NCI-H345 treated with DMSO at 0.1 percent for 48 hours (cell line): ENCODE measurements around the gene FBXO21.
"Not testable (repeated sequence)": the region's sequence is repeated elsewhere in the genome, so short reads cannot be mapped to it uniquely, and the experiment has no call there.

Source experiments
- DNase-seq: peaks from one replicate; lab custom pipeline; 2025; ENCODE audit not compliant: unreplicated experiment; lab: John Stamatoyannopoulos, UW

Gene FBXO21

GRCh38 chr12:117202033-117202432 is 11.8 kb upstream of the FBXO21 start:
- DNase-seq = no peak

- not testable (repeated sequence) for DNase-seq
Observed at GRCh38 chr12:117199956-117200744, 9.9 kb upstream of the FBXO21 start.

GRCh38 chr12:117196334-117196733 is 6.1 kb upstream of the FBXO21 start:
- not testable (repeated sequence) for DNase-seq

- DNase-seq = not testable (repeated sequence)
Observed at GRCh38 chr12:117195027-117195426, 4.8 kb upstream of the FBXO21 start.

- no peak for DNase-seq
Observed at GRCh38 chr12:117193903-117194302, 3.6 kb upstream of the FBXO21 start.

- DNase-seq = not testable (repeated sequence)
Observed at GRCh38 chr12:117192581-117192980, 2.3 kb upstream of the FBXO21 start.

GRCh38 chr12:117192057-117192456 is 1.8 kb upstream of the FBXO21 start:
- DNase-seq = no peak

- peak; percentile 6 for DNase-seq
Observed at GRCh38 chr12:117189725-117190209, 503 bp downstream of the FBXO21 start.

GRCh38 chr12:117188961-117189724 is 1.1 kb downstream of the FBXO21 start:
- no peak for DNase-seq

GRCh38 chr12:117188121-117188665 is 2.1 kb downstream of the FBXO21 start:
- no peak for DNase-seq

GRCh38 chr12:117187421-117187820 is 2.8 kb downstream of the FBXO21 start:
- DNase-seq = no peak

GRCh38 chr12:117182866-117183265 is 7.4 kb downstream of the FBXO21 start:
- DNase-seq = no peak

GRCh38 chr12:117181468-117181843 is 8.8 kb downstream of the FBXO21 start:
- not testable (repeated sequence) for DNase-seq

- DNase-seq = no peak
Observed at GRCh38 chr12:117180758-117181467, 9.4 kb downstream of the FBXO21 start.

- no peak for DNase-seq
Observed at GRCh38 chr12:117178745-117179144, 11.5 kb downstream of the FBXO21 start.

GRCh38 chr12:117178301-117178700 is 12.0 kb downstream of the FBXO21 start:
- DNase-seq = no peak

- no peak for DNase-seq
Observed at GRCh38 chr12:117172168-117172567, 18.1 kb downstream of the FBXO21 start.

- no peak for DNase-seq
Observed at GRCh38 chr12:117171499-117172162, 18.6 kb downstream of the FBXO21 start.

GRCh38 chr12:117169548-117169947 is 20.7 kb downstream of the FBXO21 start:
- DNase-seq = no peak

GRCh38 chr12:117168976-117169375 is 21.3 kb downstream of the FBXO21 start:
- no peak for DNase-seq

- DNase-seq = no peak
Observed at GRCh38 chr12:117167769-117168168, 22.5 kb downstream of the FBXO21 start.
